Activated naive CD4-positive, alpha-beta T cell treated with anti-CD3 and anti-CD28 coated beads for 36 hours (primary cell): ENCODE measurements around the gene SGSM2. TPM values are rescaled to one million over a fixed set of nuclear protein-coding genes. Genes with fewer than 3 reads are reported as not detected.

Experiments used
- CTCF ChIA-PET: fragments of 350-600 bp; sonication (Branson Sonifier 250); formaldehyde crosslinking; loops from one replicate; lab custom pipeline; 2021; ENCODE audit warnings: antibody characterized with exemption; lab: Charles Lee
- DNase-seq: peaks from one replicate; pipeline ENCODE4 v3.0.0-alpha.2; 2020
- H3K27ac Mint-ChIP-seq: one replicate; pipeline ENCODE4 v1.8.0; 2021; ENCODE audit warnings: mild to moderate bottlenecking, mixed read lengths
- H3K27me3 Mint-ChIP-seq: one replicate; pipeline ENCODE4 v1.8.0; 2021; ENCODE audit warnings: low read depth, mixed read lengths
- H3K36me3 Mint-ChIP-seq: one replicate; pipeline ENCODE4 v1.8.0; 2021; ENCODE audit warnings: low read depth, mixed read lengths
- H3K4me1 Mint-ChIP-seq: one replicate; pipeline ENCODE4 v1.8.0; 2021; ENCODE audit warnings: low read depth, mixed read lengths
- H3K4me3 Mint-ChIP-seq: one replicate; pipeline ENCODE4 v1.8.0; 2021; ENCODE audit warnings: mild to moderate bottlenecking, moderate library complexity, mixed read lengths
- H3K9me3 Mint-ChIP-seq: one replicate; pipeline ENCODE4 v1.8.0; 2021; ENCODE audit warnings: mixed read lengths
- intact Hi-C: fragments of 100-400 bp; cut with micrococcal nuclease; formaldehyde crosslinking; loops from one replicate; pipeline ENCODE4 v1.15.1; 2023
- total RNA-seq, 2 experiments: library from RNA; stranded (reverse); gene quantifications; one replicate each; pipeline ENCODE4 v1.2.3, GENCODE V29; 2021

SGSM2 gene
- total RNA-seq, 2 experiments from 2014 or later: 20.3 to 22.0 TPM

DNA sequence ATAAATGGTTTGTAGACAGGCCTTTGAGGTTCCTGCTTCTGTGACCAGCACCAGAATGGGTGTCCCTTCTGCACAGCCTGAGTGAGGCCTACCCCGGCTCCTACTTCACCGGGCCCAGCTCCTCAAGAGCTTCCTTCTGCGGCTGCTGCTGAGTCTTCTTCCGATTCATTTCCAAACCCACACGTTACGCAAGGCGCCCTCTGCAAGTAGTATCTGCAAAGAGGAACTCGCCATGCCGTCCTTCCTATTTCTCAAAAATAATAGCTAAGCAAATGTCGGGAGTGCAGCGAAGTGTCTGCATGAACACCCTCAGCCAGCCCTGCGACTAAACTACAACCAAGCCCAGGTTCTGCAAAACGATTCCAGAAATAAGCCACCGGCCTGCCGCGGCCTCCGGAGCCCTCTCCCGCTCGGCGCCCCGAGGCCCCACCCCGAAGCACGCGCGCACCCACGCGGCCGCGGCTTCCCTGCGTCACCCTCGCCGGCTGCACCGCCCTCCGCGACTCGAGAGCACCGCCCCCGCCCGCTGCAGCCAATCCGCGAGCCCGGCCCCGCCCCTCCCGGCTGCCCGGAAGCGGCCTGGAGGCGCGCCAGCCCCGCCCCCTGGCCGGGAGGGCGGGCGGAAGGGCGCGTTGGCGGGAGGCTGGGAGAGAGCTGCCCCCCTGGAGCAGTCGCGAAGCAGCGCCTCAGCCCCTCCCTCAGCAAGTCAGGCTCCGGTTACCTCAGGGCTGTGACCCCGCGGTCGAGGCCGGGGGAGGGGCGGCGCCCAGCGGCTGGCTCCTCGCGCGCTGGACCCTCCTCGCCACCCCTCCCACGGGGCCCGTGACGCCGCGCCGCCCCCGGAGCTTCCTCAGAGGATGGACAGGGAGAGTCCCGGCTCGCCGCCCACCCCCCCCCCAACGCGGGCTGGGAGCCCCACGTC lies 55.2 kb downstream of the SGSM2 start:
- H3K9me3 Mint-ChIP-seq: no peaks in the 10 kb centered on the region
- H3K27me3 Mint-ChIP-seq: no peaks in the 10 kb centered on the region
- H3K4me3 Mint-ChIP-seq: peak overlapping the region; percentile 88
- peak; percentile 97 for DNase-seq
- intact Hi-C loops: loop anchor here (1.0 to 10.0 kb wide), 6 partner anchors 9 to 1752 kb away; partner anchors contain the start of genes CLUH, CYB5D2, MNT and SMG6
- peaks cover 57% of the 10 kb centered on the region for H3K4me1 Mint-ChIP-seq
- peak overlapping the region; percentile 91 for H3K27ac Mint-ChIP-seq
- CTCF ChIA-PET: interaction anchor here (1.1 to 4.6 kb wide), 3 partner anchors 10 to 201 kb away, joined by 3 to 50 read pairs (median 31); partner anchors contain the start of gene PAFAH1B1
- peaks cover 4% of the 10 kb centered on the region for H3K36me3 Mint-ChIP-seq

DNA sequence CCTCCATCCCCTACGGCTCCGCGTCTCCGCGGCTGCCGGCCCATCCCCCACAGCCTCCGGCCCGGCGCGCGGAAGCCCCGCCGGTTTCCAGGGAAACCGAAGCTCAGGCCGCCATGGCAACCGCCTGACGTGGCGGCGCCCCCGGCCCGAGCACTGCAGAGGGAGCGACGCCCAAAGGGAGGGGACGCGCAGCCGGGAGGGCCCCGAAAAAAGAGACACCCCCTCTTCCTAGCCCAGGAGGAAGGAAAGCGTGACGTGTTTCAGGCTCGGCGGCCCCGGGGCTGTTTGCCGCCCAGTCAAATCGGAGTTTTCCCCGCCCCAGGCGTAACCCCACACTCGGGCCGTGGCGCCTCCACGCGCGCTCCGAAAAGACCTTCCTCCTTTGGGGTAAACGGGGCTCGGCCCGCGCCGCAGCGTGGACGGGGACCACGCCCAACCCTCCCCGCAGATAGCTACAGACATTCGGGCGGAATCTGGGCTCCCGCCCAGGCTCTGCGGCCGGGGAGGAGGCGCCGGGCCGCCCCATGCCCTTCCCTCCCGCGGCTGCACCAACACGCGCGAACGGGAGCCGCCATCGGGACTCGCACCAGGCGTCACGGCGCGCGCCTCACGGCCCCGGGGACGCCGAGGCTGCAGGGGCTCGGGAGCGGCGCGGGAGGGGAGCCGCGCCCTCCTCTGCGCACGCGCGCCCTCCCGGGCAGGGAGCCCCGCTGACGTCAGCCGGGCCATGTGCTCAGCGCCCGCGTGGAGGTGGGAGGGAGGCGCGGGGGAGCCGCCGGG lies 56.1 kb downstream of the SGSM2 start:
- CTCF ChIA-PET: interaction anchor here (3.3 to 4.6 kb wide), 2 partner anchors 11 to 23 kb away, joined by 31 to 50 read pairs; no protein-coding TSS in a partner anchor
- intact Hi-C loops: loop anchor here (2.0 to 10.0 kb wide), 4 partner anchors 91 to 1751 kb away; partner anchors contain the start of genes CLUH, CYB5D2, SMG6 and SRR
- H3K4me3 Mint-ChIP-seq: peak overlapping the region; percentile 86
- H3K9me3 Mint-ChIP-seq: no peaks in the 10 kb centered on the region
- H3K27me3 Mint-ChIP-seq: no peaks in the 10 kb centered on the region
- H3K36me3 Mint-ChIP-seq: peaks cover 3% of the 10 kb centered on the region
- H3K27ac Mint-ChIP-seq: peak overlapping the region; percentile 94
- DNase-seq: peak; percentile 94
- peaks cover 65% of the 10 kb centered on the region for H3K4me1 Mint-ChIP-seq

DNA sequence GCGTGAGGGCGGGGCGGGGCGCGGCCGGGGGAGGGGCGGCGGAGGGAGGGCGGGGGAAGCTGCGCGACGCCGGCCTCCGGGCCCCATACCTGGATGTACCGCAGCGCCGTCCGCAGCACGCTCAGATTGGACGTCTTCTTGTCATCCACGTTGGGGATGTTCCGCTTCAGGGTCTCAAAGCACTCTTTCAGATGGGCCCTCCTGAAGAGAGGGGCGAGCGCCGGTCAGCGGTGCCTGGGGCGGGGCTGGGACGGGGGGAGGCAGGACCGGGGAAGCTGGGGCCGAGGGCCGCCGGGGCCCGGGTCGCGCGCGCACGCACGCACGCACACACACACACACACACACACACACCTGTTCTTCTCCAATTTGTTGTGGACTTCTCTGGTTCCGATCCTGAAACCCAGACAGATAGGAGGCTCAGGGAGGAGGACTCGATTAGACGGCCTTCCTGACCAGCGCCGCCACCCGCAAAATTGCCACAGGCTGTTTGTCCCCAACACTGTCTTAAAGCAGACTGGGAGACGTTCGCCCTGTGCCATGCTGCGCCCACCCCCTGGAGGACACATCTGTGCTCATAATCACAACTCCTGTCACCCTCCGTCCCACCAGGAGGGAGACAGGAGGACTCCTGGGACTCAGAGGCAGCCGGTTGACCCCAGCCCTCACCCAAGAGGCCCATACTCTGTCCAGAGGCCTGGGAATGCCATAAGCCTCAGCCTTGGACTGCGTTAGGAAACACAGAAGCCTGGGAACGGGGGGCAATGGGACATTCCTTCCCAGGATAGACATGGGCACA lies 56.9 kb downstream of the SGSM2 start:
- intact Hi-C loops: loop anchor here (2.0 to 10.0 kb wide), 4 partner anchors 91 to 1751 kb away; partner anchors contain the start of genes CLUH, CYB5D2, SMG6 and SRR
- no peak for DNase-seq
- Mint-ChIP-seq H3K4me3 (peak overlapping the region; percentile 78), H3K27me3 (no peaks in the 10 kb centered on the region), H3K36me3 (peaks cover 3% of the 10 kb centered on the region), H3K9me3 (no peaks in the 10 kb centered on the region), H3K4me1 (peaks cover 63% of the 10 kb centered on the region), H3K27ac (peak overlapping the region; percentile 84)
- CTCF ChIA-PET: no interaction called here

GRCh38 chr17:2394775-2395201 lies 57.5 kb downstream of the SGSM2 start:
- intact Hi-C loops: loop anchor here (10.0 kb wide), 1 partner anchor 1750 kb away; the partner anchor contains the start of genes CYB5D2 and ZZEF1
- Mint-ChIP-seq H3K4me1 (peaks cover 63% of the 10 kb centered on the region), H3K4me3 (peak overlapping the region; percentile 78), H3K27ac (no peak overlapping the region), H3K9me3 (no peaks in the 10 kb centered on the region), H3K36me3 (peaks cover 3% of the 10 kb centered on the region), H3K27me3 (no peaks in the 10 kb centered on the region)
- no peak for DNase-seq
- CTCF ChIA-PET: no interaction called here

DNA sequence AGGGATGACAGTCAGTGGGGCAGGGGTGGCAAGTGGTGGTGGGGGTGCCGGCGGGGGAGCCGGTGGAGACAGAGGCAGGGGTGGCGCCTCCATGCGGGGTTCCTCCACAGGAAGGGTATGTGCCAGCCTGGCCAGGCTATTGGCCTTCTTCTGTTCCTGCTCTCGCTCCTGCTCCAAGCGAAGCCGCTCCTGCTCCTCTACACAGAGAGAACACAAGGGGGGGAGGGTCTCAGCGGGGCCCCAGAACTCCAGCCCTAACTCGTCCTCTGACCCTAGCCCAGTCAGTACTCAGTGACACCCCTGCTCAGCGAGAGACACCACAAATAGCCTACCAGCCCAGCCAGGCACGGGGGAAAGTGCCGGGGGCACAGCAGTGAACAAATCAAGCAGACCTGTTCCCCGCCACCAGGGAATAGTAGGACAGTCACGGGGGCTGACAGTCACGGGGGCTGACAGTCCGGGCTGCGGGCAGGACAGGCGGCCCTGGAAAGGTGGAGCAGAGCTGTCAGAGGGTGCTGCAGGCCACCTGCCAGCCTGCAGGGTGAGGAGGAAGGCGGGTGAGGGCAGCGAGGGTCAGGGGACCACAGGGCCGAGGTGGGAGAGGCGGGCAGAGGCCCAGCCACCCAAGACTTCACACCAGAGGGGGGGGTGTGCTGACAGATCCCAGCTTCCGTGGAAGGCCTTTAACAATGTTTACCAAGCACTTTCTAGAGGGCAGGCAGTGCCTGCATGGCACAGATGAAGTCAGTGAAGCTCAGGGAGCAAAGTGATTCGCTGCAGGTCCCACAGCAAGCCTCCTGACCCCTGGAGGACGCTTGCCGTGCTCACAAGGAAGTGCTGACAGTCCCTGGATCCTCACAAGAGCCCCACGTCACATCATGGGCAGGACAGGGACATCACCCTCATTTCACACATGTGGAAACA lies 58.2 kb downstream of the SGSM2 start:
- no peak for DNase-seq
- peaks cover 57% of the 10 kb centered on the region for H3K4me1 Mint-ChIP-seq
- no peaks in the 10 kb centered on the region for H3K9me3 Mint-ChIP-seq
- H3K27me3 Mint-ChIP-seq: no peaks in the 10 kb centered on the region
- H3K27ac Mint-ChIP-seq: peak overlapping the region; percentile 63
- intact Hi-C loops: loop anchor here (10.0 kb wide), 1 partner anchor 1749 kb away; the partner anchor contains the start of genes CYB5D2 and ZZEF1
- peaks cover 3% of the 10 kb centered on the region for H3K36me3 Mint-ChIP-seq
- CTCF ChIA-PET: no interaction called here
- peak overlapping the region; percentile 62 for H3K4me3 Mint-ChIP-seq

DNA sequence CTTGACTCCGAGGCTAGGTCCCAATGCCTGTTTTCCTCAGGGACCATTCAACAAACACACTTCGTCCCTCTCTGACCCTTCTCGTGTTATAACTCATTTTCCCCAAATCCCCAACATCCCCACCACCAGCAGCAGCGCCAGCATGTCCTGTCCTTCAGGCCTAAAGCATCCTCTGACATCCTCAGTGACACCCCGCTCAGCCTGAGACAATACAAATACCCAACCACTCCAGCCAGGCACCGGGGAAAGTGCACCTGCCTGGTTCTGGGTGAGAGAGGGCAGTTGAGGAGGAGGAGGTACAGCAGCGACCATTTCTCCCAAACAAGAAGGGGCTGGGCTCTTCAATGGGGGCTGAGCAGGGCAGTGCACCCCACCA lies 58.9 kb downstream of the SGSM2 start:
- H3K4me1 Mint-ChIP-seq: peaks cover 50% of the 10 kb centered on the region
- no peak for DNase-seq
- no peaks in the 10 kb centered on the region for H3K27me3 Mint-ChIP-seq
- intact Hi-C loops: loop anchor here (10.0 kb wide), 1 partner anchor 1749 kb away; the partner anchor contains the start of genes CYB5D2 and ZZEF1
- H3K27ac Mint-ChIP-seq: peak overlapping the region; percentile 63
- H3K9me3 Mint-ChIP-seq: no peaks in the 10 kb centered on the region
- CTCF ChIA-PET: no interaction called here
- peak overlapping the region; percentile 62 for H3K4me3 Mint-ChIP-seq
- H3K36me3 Mint-ChIP-seq: peaks cover 3% of the 10 kb centered on the region

DNA sequence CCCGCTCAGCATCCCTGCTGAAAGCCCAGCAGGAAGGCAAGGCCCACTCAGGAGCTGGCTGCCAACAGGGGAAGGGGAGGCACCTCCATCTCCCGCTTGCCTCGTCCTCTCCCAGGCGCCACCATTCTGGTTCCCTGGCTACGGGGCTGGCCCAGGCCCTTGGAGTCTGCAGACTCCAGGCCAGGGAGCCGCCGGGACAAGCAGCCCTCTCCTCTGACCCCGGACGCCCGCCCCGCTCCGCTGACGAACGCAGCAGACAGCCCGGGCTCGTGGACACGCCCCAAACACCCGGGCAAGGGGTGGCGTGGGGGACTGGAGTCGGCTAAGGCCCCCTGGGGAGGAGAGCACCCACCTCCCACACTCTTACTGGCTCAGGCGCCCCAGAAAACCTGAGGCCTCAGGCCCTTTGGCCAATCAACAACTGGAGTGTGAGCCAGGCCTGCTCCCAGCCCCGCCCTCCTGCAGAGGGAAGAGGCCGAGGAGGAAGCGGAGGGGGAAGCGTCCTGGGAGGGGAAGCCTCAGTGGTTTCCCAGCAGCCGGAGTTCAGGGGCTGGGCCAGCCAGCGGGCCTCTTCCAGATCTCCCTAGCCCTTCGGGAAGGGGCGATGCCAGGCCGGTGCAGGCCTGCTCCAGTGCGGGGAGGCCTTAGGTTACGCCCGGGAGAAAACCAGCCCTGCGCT lies 59.4 kb downstream of the SGSM2 start:
- H3K4me3 Mint-ChIP-seq: peak overlapping the region; percentile 62
- CTCF ChIA-PET: no interaction called here
- H3K4me1 Mint-ChIP-seq: peaks cover 47% of the 10 kb centered on the region
- H3K36me3 Mint-ChIP-seq: peaks cover 3% of the 10 kb centered on the region
- H3K9me3 Mint-ChIP-seq: no peaks in the 10 kb centered on the region
- peak; percentile 79 for DNase-seq
- H3K27me3 Mint-ChIP-seq: no peaks in the 10 kb centered on the region
- intact Hi-C loops: loop anchor here (10.0 kb wide), 1 partner anchor 1748 kb away; the partner anchor contains the start of genes CYB5D2 and ZZEF1
- peak overlapping the region; percentile 76 for H3K27ac Mint-ChIP-seq

- Mint-ChIP-seq H3K27ac (peak overlapping the region; percentile 76), H3K27me3 (no peaks in the 10 kb centered on the region), H3K36me3 (no peaks in the 10 kb centered on the region), H3K4me1 (peaks cover 46% of the 10 kb centered on the region), H3K9me3 (no peaks in the 10 kb centered on the region), H3K4me3 (peak overlapping the region; percentile 62)
- CTCF ChIA-PET: interaction anchor here (0.6 kb wide), 1 partner anchor 94 kb away, joined by 4 read pairs; the partner anchor contains the start of gene SMG6
- intact Hi-C loops: loop anchor here (10.0 kb wide), 1 partner anchor 1747 kb away; the partner anchor contains the start of genes CYB5D2 and ZZEF1
- DNase-seq: no peak
These were observed 60.2 kb downstream of the SGSM2 start for GRCh38 chr17:2397247-2398171.

DNA sequence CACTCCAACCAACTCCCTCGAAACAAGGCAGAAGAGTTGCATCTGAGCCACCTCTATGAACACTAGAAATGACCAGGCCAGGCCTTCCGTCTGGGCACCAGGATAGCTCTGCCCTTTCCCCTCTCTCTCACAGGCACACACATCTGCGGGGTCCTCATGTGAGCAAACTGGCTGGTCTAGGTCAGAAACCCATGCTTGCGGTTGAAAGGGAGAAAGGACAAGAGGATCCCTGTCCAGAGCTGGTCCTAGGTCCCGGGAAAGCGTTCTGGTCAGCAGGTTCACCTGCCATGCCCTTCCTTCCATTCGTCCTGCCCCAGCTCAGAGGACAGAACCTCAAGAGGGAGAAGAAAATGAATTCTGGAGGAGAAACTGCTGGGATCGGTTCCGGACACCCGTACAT lies 60.9 kb downstream of the SGSM2 start:
- peak overlapping the region; percentile 76 for H3K27ac Mint-ChIP-seq
- H3K9me3 Mint-ChIP-seq: no peaks in the 10 kb centered on the region
- DNase-seq: no peak
- no peaks in the 10 kb centered on the region for H3K36me3 Mint-ChIP-seq
- no peaks in the 10 kb centered on the region for H3K27me3 Mint-ChIP-seq
- CTCF ChIA-PET: interaction anchor here (0.6 to 0.7 kb wide), 2 partner anchors 16 to 95 kb away, joined by 3 to 4 read pairs; partner anchors contain the start of gene SMG6
- peaks cover 46% of the 10 kb centered on the region for H3K4me1 Mint-ChIP-seq
- H3K4me3 Mint-ChIP-seq: peak overlapping the region; percentile 30
- intact Hi-C loops: loop anchor here (10.0 kb wide), 1 partner anchor 1747 kb away; the partner anchor contains the start of genes CYB5D2 and ZZEF1
